ENCODE data around the gene MAP2K3.

The MAP2K3 gene

DNA sequence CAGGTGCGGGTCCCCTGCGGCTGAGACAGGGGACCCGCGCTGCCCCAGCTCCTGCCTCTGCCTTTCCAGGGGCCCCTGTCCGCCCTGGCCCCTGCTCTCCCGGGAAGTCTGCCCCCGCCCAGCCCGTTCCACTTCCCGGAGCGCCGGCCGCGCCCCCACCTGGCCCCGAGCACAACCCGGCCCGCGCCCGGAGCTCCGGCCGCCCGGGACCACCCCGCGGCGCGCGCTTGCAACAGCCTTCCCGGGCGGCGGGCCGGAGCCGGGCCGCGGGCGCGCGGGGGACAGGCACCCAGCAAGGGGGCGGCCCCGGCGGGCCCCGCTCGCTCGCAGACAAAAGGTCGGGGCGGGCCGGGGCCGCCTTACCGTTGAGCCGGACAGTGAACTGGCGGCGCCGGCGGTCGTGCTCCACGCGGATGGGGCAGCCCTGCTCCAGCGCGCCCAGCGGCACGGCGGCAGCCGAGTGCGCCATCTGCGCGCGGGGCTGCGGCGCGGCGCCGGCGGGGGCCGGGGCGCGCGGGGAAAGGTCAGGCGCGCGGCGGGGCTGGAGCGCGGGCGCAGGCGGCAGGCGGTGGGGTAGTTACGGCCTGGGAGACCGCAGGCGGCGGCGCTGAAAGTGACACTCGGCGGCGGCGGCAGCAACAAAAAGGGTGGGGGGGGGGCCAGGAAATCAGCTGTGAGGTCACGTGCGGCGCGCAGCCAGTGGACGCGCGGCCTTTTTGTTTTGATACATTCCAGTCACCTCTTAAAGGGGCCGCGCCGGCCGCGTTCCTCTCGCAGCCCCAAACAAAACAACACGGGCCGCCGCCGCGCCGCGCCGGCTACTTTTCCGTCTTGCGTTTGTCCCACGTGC lies 31.5 kb upstream of the MAP2K3 start, which contains the start of gene NATD1:
Gene NATD1 (minus strand): TSS at position 615 of the 850 bp plus-strand sequence. CDS start 146 bp downstream, at position 469.
- no peak for DNase-seq (ENCODE audit: low read depth, low spot score)

DNA sequence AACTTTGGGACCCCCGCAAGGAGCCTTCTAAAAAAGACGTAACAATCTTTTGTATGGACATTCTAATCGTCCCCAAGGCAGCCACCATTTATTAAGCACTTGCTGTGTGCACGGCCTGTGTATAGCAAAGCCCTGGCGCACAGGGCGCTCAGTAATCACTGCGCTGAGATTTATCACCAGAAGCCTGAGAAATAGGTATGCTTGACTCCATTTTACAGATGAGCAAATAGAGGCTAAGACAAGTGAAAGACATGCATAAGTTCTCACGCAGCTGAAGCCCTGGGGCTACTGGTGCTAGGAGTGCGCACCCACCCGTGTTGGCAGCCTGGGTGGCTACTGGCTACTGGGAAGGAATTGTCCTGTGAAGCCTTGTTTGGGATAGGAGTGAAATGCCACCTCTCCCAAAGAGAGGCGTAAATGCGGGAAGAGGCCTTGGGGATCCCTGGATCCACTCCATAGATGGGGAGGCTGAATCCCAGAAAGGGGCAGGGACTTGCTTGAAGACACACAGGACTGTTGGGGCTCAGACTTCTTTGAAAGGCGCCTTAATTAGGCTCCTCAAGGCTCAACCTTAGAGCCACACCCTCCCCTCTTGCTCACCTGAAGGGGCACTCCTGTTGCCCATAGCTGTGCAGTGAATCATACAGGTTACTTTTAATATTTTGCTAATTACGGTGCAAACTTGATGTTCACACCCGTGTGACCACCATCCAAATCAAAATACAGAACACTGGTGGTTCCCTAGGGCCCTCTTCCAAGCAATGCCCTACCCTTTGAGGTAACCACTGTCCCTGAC lies 30.7 kb upstream of the MAP2K3 start:
- DNase-seq (ENCODE audit: low read depth, low spot score), result no peak

DNA sequence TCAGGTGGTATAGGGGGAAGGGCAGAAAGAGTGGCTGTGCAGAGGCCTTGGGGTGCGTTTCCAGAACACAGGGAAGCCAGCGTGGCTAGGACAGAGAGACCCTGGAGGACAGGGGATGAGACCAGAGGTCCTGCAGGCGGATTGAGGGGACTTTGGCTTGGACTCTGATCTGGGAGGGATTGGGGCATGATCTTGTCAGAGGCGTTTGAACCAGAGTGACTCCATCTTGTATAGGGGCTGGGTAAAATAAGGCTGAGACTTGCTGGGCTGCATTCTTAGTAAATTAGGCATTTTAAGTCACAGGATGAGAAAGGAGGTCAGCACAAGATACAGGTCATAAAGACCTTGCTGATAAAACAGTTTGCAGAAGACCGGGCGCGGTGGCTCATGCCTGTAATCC lies 25.9 kb upstream of the MAP2K3 start:
- no peak for DNase-seq (ENCODE audit: low read depth, low spot score)

- DNase-seq (ENCODE audit: low read depth, low spot score), result no peak
These were observed 22.1 kb upstream of the MAP2K3 start for GRCh38 chr17:21262259-21262993.

DNA sequence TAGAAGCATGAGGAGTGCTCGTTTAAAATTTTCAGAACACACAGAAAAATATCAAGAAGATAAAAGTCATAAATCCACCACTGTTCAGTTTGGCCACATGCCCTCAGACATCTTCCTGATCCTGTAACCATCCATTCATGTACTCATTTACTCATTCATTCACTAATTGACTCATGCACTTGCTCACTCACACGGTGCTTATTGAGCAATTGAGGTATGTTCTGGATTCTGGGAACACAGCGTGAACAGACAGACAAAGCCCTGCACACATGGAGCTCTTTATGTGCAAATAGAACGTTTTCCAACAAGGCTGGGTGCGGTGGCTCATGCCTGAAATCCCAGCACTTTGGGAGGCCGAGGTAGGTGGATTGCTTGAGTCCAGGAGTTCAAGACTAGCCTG lies 21.1 kb upstream of the MAP2K3 start:
- no peak for DNase-seq (ENCODE audit: low read depth, low spot score)

DNA sequence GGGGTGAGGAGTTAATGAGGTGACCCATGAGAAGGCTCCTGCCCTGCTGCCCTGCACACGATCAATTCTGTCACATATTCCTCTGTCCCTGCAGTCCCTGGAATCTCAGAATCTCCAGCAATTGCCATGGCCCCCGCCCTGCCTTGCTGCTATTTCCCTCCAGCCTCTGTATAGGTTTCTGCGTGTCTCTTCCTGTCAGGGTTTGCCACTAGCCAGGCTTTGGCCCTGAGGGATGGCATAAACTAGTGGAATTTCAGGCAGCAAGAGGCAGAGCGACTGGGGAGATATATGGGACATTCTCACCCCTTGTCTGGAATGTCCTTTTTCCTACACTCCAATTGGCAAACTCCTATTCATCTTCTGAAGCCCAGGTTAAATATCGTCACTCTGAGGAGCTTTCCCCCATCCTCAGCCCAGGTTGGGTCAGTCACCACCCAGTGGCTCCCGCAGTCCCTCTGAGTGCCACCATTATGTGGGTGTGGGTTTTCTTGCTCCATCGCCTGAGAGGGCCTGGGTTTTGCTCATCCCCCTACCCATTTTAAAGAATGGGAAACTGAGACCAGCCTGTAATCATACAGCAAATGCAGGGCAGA lies 15.8 kb upstream of the MAP2K3 start:
- DNase-seq (ENCODE audit: low read depth, low spot score), result no peak

GRCh38 chr17:21269394-21269793 lies 15.1 kb upstream of the MAP2K3 start:
- DNase-seq (ENCODE audit: low read depth, low spot score), result no peak

- no peak for DNase-seq (ENCODE audit: low read depth, low spot score)
These were observed 12.9 kb upstream of the MAP2K3 start for GRCh38 chr17:21271454-21272183.

DNA sequence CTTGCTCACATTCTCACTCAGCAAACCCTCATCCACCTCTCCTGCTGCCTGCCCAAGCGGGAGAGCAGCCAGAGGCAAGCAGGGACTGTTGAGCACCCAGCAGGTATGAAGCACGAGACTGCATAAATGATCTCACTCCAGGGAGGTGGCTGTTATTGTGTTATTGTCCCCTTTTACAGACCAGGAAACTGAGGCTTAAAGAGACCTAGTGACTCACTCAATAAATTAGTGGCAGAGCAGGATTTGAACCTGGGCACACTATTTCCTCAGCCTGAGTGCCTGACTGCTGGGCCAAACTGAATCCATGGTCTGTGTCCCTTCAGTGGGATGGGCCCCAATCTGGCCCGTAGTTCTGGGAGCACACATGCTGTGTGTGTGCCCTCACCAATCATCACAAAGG lies 12.3 kb upstream of the MAP2K3 start:
- DNase-seq (ENCODE audit: low read depth, low spot score), result no peak

DNA sequence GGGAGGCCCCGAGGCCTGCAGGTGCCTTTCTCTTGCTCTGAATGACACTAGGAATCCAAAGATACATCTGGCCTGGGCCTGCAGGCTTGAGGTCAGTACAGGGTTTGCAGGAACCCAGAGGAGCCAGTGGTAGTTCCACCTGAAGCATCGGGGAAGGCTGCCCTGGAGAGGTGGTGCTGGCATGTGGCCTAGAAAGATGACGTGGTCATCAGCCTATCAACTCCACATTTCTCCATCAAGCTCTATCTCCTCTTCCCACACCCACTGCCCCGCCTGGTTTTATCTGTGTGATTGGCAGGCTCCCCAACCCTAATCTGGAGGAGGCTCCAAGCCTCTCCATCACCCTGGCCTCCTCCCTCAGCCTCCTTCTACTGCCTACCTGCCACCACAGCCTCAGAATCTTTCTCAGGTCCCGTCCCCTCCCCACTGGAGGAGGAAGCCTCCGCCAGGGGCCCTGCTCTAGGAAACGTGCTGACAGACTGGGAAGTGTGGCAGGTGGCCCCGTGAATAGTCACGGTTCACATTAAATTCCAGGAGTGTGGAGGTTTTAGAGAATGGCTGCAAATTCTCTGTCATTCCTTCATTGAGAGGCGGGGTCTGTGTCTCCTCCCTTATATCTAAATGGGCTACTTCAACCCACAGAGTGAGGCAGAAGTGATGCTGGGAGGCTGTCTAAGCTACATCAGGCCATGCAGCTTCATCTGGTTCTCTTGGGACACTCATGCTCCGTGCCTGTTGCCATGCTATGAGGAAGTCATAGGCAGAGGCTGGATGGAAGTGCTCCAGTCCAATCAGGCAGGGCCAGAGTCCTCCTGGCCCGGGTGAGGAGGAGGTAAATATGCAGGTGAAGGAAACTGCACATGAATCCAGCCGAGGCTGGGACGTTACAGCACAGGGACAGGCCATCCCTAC lies 11.4 kb upstream of the MAP2K3 start:
- DNase-seq (ENCODE audit: low read depth, low spot score), result no peak

DNA sequence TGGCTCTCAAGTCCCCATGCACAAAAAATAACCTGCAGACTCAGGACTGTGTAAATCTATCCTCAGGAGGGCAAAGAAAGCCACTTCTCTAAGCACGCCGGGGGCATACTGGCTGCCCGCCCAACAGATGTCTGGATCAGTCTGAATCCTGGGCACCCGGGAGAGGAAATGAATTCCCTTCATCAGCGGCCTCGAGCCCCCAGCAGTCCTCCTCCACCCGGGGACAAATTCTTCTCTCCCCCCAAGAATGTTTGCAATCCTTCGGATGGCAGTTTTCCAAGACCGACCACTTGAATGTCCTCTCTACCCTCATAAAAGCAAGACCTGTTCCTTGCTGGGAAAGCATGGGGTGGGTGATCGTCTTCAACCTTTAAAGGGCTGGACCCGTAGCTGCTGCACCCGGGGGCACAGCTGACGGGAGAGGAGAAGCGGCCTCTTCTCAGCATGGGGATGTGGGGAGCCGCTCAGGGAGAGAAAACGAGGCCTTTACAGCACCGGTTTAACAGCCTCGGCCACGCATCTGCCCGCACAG lies 9.4 kb upstream of the MAP2K3 start:
- no peak for DNase-seq (ENCODE audit: low read depth, low spot score)

GRCh38 chr17:21275579-21276263 lies 8.8 kb upstream of the MAP2K3 start:
- no peak for DNase-seq (ENCODE audit: low read depth, low spot score)

GRCh38 chr17:21276264-21276588 lies 8.3 kb upstream of the MAP2K3 start:
- DNase-seq (ENCODE audit: low read depth, low spot score), result no peak

GRCh38 chr17:21277332-21277731 lies 7.2 kb upstream of the MAP2K3 start:
- no peak for DNase-seq (ENCODE audit: low read depth, low spot score)

GRCh38 chr17:21278450-21279197 lies 5.9 kb upstream of the MAP2K3 start:
- DNase-seq (ENCODE audit: low read depth, low spot score), result no peak

DNA sequence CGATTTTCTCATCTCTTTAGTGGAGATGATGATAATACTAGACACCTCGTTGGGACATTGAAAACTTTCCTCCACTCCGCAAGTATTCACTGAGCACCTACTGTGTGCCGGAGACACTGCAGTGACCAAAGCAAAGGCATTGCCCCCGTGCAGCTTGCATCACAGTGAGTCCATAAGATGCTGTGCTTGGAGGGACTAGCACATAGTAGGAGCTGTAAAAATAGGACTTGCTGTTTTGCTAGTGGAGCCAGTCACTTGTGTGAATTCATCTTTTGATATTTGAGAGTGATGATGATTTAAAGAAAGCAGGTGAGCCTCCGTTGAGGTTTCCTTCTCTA lies 5.3 kb upstream of the MAP2K3 start:
- no peak for DNase-seq (ENCODE audit: low read depth, low spot score)

DNA sequence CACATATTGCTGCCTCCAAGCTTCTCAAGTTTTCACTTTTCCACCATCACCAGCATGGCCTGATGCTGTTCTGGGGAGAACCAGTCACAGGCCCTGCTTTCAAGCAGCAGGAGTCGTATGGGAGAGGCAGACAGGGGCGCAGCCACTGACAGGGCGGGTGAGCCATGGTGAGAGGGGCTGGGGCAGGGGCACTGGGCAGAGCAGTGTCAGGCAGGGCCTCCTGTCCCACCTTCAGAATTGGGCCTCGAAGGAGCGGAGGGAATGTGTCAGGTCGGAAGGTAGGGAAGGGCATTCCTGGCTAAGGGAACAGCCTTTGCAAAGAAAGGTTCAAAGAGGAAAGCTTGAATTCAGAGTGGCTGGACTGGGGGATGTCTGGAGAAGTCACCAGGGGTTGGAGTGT lies 4.9 kb upstream of the MAP2K3 start:
- no peak for DNase-seq (ENCODE audit: low read depth, low spot score)

DNA sequence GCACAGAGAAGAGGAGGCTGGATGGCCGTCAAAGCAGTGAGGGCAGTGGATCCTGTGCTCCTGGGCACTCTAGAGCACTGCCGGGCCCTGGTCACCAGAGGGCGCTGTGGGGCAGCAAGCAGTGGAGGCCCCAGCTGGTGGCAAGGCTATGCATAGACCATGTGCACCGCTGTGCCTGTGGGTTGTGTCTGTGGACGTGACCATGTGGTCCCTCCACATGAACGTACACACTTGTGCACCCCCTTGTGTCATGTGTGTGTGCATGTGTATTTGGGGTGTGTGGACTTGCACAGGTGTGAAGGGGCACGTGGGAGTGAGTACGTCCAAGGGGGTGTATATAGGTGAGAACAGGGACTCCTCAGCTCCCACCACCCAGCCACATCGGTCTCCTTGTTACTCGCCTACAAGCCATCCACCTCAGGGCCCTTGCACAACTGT lies 4.4 kb upstream of the MAP2K3 start:
- DNase-seq (ENCODE audit: low read depth, low spot score), result no peak

GRCh38 chr17:21282231-21282630 lies 2.3 kb upstream of the MAP2K3 start:
- DNase-seq (ENCODE audit: low read depth, low spot score), result no peak

All from iPS DF 19.7 (cell line).